Hepatocyte (in vitro differentiated cells): ENCODE results near the gene SLMAP. TPM values are rescaled to one million over a fixed set of nuclear protein-coding genes. Genes with fewer than 3 reads are reported as not detected.

Experiments
- DNase-seq: peaks from one replicate; pipeline ENCODE4 v3.0.0-alpha.2; 2016; ENCODE audit warnings: low spot score
- H2AFZ ChIP-seq: fragments of 200-600 bp; sonication (generic); 2 replicates; pipeline ENCODE4 v1.6.0; 2016; ENCODE audit warnings: antibody characterized with exemption, mild to moderate bottlenecking
- H3K27ac ChIP-seq: fragments of 200-600 bp; sonication (generic); 2 replicates; pipeline ENCODE4 v1.5.1; 2016; ENCODE audit warnings: mild to moderate bottlenecking
- H3K27me3 ChIP-seq: fragments of 200-600 bp; sonication (generic); 2 replicates; pipeline ENCODE4 v1.6.1; 2016
- H3K36me3 ChIP-seq: fragments of 200-600 bp; sonication (generic); replicated peaks from 2 replicates; pipeline ENCODE4 v1.5.1; 2016; ENCODE audit warnings: low read depth; ENCODE audit not compliant: insufficient read depth
- H3K4me1 ChIP-seq: fragments of 200-600 bp; sonication (generic); 2 replicates; pipeline ENCODE4 v1.5.1; 2016; ENCODE audit warnings: mild to moderate bottlenecking, moderate library complexity; ENCODE audit not compliant: insufficient read depth
- H3K4me2 ChIP-seq: fragments of 200-600 bp; sonication (generic); 2 replicates; pipeline ENCODE4 v1.6.0; 2016
- H3K4me3 ChIP-seq: fragments of 200-600 bp; sonication (generic); 2 replicates; pipeline ENCODE4 v1.5.1; 2016; ENCODE audit warnings: mild to moderate bottlenecking
- H3K79me2 ChIP-seq: fragments of 200-600 bp; sonication (generic); 2 replicates; pipeline ENCODE4 v1.6.0; 2017; ENCODE audit warnings: mild to moderate bottlenecking
- H3K9me2 ChIP-seq: fragments of 200-600 bp; sonication (generic); replicated peaks from 2 replicates; pipeline ENCODE4 v1.6.0; 2017; ENCODE audit warnings: mild to moderate bottlenecking; ENCODE audit not compliant: insufficient read depth
- H3K9me3 ChIP-seq: fragments of 200-600 bp; sonication (generic); 2 replicates; pipeline ENCODE4 v1.5.1; 2016; ENCODE audit warnings: low read depth, mild to moderate bottlenecking
- H4K20me1 ChIP-seq: fragments of 200-600 bp; sonication (generic); 2 replicates; pipeline ENCODE4 v1.6.0; 2016; ENCODE audit warnings: mild to moderate bottlenecking; ENCODE audit not compliant: insufficient read depth, poor library complexity, severe bottlenecking
- EZH2 ChIP-seq: fragments of 200-600 bp; sonication (generic); IDR thresholded peaks from 2 replicates; pipeline ENCODE4 v1.6.1; 2016; ENCODE audit warnings: antibody characterized with exemption, mild to moderate bottlenecking, borderline replicate concordance
- EZH2phosphoT487 ChIP-seq: fragments of 200-600 bp; sonication (generic); IDR thresholded peaks from one replicate; pipeline ENCODE4 v1.6.1; 2018; ENCODE audit warnings: antibody characterized with exemption, mild to moderate bottlenecking, low read depth, moderate library complexity; ENCODE audit not compliant: unreplicated experiment, severe bottlenecking
- WGBS: methylation state at CpG from one replicate; pipeline ENCODE4 v1.1.6; 2016; ENCODE audit warnings: low lambda C conversion rate; ENCODE audit errors: missing lambda C conversion rate; 5-methylcytosine and 5-hydroxymethylcytosine counted together
- polyA plus RNA-seq: library from polyadenylated mRNA; unstranded; fragments of >200 nt; fragmentation: Nextera tagmentation; extraction: Ambion mirVana; gene quantifications from 2 replicates; pipeline ENCODE4 v1.2.1, GENCODE V29; 2016
- total RNA-seq: library from RNA; depleted of rRNA; stranded (reverse); fragments of >200 nt; gene quantifications from 2 replicates; pipeline ENCODE4 v1.2.3, GENCODE V29; 2014
- TF ChIP-seq, protein P1 (sequence below): fragments of 200-600 bp; sonication (generic); IDR thresholded peaks from 2 replicates; pipeline ENCODE4 v1.5.1; 2016; ENCODE audit warnings: antibody characterized with exemption, mild to moderate bottlenecking; ENCODE audit not compliant: poor library complexity

The SLMAP gene
- total and polyA plus RNA-seq, 2 experiments from 2014 or later: 22.8 to 46.0 TPM

DNA sequence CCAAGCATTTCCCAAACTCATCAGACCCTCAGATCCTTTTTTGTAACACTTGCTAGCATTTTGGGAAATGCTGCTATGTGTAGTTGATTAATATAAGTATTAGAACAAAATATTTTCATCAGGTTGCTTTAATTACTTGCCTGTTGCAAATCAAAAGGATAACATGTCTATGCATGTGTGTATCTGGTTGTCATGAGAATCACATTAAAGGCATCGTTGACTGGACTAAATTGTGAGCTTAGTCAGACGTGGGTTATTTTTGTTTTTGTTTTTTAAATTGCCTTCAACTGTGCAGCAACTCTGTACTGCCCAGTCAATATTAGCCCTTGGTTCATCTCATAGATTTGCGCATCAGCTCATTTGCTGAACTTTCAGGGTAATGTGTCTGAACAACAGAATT is 81.6 kb downstream of the SLMAP start:
- H3K4me3 ChIP-seq: no peak overlapping the region
- no peak overlapping the region for H2AFZ ChIP-seq
- no peaks in the 10 kb centered on the region for H3K36me3 ChIP-seq
- peaks cover 12% of the 10 kb centered on the region for H3K79me2 ChIP-seq
- peaks cover 11% of the 10 kb centered on the region for H3K4me1 ChIP-seq
- DNase-seq: no peak
- WGBS: 88% methylated on average over 3 of the region's 3 CpGs
- H3K9me3 ChIP-seq: no peaks in the 10 kb centered on the region
- no peak overlapping the region for H3K4me2 ChIP-seq
- no peaks in the 10 kb centered on the region for H3K27me3 ChIP-seq
- no peaks in the 10 kb centered on the region for H4K20me1 ChIP-seq
- TF ChIP-seq, protein P1, sequence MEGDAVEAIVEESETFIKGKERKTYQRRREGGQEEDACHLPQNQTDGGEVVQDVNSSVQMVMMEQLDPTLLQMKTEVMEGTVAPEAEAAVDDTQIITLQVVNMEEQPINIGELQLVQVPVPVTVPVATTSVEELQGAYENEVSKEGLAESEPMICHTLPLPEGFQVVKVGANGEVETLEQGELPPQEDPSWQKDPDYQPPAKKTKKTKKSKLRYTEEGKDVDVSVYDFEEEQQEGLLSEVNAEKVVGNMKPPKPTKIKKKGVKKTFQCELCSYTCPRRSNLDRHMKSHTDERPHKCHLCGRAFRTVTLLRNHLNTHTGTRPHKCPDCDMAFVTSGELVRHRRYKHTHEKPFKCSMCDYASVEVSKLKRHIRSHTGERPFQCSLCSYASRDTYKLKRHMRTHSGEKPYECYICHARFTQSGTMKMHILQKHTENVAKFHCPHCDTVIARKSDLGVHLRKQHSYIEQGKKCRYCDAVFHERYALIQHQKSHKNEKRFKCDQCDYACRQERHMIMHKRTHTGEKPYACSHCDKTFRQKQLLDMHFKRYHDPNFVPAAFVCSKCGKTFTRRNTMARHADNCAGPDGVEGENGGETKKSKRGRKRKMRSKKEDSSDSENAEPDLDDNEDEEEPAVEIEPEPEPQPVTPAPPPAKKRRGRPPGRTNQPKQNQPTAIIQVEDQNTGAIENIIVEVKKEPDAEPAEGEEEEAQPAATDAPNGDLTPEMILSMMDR: no peak
- TF ChIP-seq EZH2phosphoT487 (no peak), EZH2 (no peak)
- H3K9me2 ChIP-seq: no peaks in the 10 kb centered on the region
- no peak overlapping the region for H3K27ac ChIP-seq

- no peak for DNase-seq
- no peaks in the 10 kb centered on the region for H4K20me1 ChIP-seq
- TF ChIP-seq EZH2phosphoT487: no peak
- no peak for TF ChIP-seq EZH2
- H3K9me2 ChIP-seq: no peaks in the 10 kb centered on the region
- H2AFZ ChIP-seq: no peak overlapping the region
- H3K9me3 ChIP-seq: no peaks in the 10 kb centered on the region
- peaks cover 16% of the 10 kb centered on the region for H3K4me1 ChIP-seq
- 97% methylated on average over 3 of the region's 3 CpGs for WGBS
- H3K36me3 ChIP-seq: no peaks in the 10 kb centered on the region
- no peak overlapping the region for H3K27ac ChIP-seq
- H3K27me3 ChIP-seq: no peaks in the 10 kb centered on the region
- H3K4me3 ChIP-seq: no peak overlapping the region
- H3K79me2 ChIP-seq: peaks cover 12% of the 10 kb centered on the region
- no peak overlapping the region for H3K4me2 ChIP-seq
Observed at GRCh38 chr3:57838627-57839026, 82.5 kb downstream of the SLMAP start.

GRCh38 chr3:57840473-57840872 is 84.4 kb downstream of the SLMAP start:
- Histone ChIP-seq H3K36me3 (no peaks in the 10 kb centered on the region), H3K9me2 (no peaks in the 10 kb centered on the region)
- WGBS: 91% methylated on average over 1 of the region's 1 CpG

DNA sequence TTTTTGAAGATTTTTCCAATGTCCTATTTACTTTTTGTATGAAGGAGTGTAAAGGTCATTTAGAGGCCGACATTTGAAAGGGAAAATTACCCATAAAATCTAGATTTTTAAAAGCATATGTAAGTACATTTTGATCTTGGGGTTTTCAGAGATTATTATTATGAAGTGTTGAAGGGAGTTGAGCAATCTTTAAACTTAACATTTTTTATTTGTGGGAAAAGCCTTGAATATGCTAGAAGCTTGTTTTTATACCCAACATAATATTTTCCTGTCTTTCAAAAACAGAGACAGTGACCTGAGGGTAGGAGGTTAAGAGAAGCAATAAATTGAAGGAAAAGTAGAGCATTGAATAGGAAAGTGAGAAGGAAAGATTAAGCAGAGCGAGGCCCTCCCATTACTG is 85.7 kb downstream of the SLMAP start:
- WGBS: 49% methylated on average over 2 of the region's 2 CpGs
- H3K4me1 ChIP-seq: peaks cover 16% of the 10 kb centered on the region
- H3K9me3 ChIP-seq: no peaks in the 10 kb centered on the region
- no peak for TF ChIP-seq EZH2
- TF ChIP-seq, protein P1: no peak
- no peak for TF ChIP-seq EZH2phosphoT487
- H2AFZ ChIP-seq: no peak overlapping the region
- H3K36me3 ChIP-seq: no peaks in the 10 kb centered on the region
- peak overlapping the region; percentile 25 for H3K4me2 ChIP-seq
- no peaks in the 10 kb centered on the region for H3K9me2 ChIP-seq
- H3K4me3 ChIP-seq: no peak overlapping the region
- H3K79me2 ChIP-seq: peaks cover 11% of the 10 kb centered on the region
- no peak for DNase-seq
- no peaks in the 10 kb centered on the region for H3K27me3 ChIP-seq
- H4K20me1 ChIP-seq: no peaks in the 10 kb centered on the region
- no peak overlapping the region for H3K27ac ChIP-seq

More at GRCh38 chr3:57840473-57840872, 84.4 kb downstream of the SLMAP start:
- no peaks in the 10 kb centered on the region for H4K20me1 ChIP-seq
- H3K4me3 ChIP-seq: no peak overlapping the region
- no peak overlapping the region for H2AFZ ChIP-seq
- no peak overlapping the region for H3K4me2 ChIP-seq
- no peaks in the 10 kb centered on the region for H3K27me3 ChIP-seq
- H3K27ac ChIP-seq: no peak overlapping the region
- TF ChIP-seq, protein P1: no peak
- TF ChIP-seq EZH2phosphoT487 (no peak), EZH2 (no peak)
- H3K79me2 ChIP-seq: peaks cover 16% of the 10 kb centered on the region
- peaks cover 16% of the 10 kb centered on the region for H3K4me1 ChIP-seq
- DNase-seq: no peak
- no peaks in the 10 kb centered on the region for H3K9me3 ChIP-seq
